K562 (cell line): ENCODE measurements around the gene ZNF197. TPM values are rescaled to one million over a fixed set of nuclear protein-coding genes. Genes with fewer than 3 reads are reported as not detected.

Source experiments
- ARID1B ChIP-seq: fragments of 450-650 bp; IDR thresholded peaks from 2 replicates; pipeline ENCODE4 v1.6.1; 2016; ENCODE audit warnings: antibody characterized with exemption, mild to moderate bottlenecking, inconsistent platforms
- BMI1 ChIP-seq: fragments of 150-350 bp; IDR thresholded peaks from 2 replicates; pipeline ENCODE4 v1.6.1; 2014; ENCODE audit warnings: low read length
- CBX8 ChIP-seq: fragments of 200-600 bp; sonication (generic); IDR thresholded peaks from 2 replicates; pipeline ENCODE4 v1.6.1; 2012; ENCODE audit warnings: borderline replicate concordance, mixed run types, low read depth, mild to moderate bottlenecking, moderate library complexity, mixed read lengths, low read length, control low read depth, inconsistent platforms; ENCODE audit not compliant: poor library complexity, severe bottlenecking; ENCODE audit errors: extremely low read depth
- CCNT2 ChIP-seq: IDR thresholded peaks from 2 replicates; pipeline ENCODE4 v1.6.1; 2011; ENCODE audit warnings: borderline replicate concordance, low read depth, mild to moderate bottlenecking, moderate library complexity, mixed read lengths, low read length; ENCODE audit not compliant: insufficient read length; ENCODE audit errors: extremely low read depth
- CHCHD3 ChIP-seq: fragments of 250-450 bp; sonication (Bioruptor Pico); IDR thresholded peaks from 2 replicates; pipeline ENCODE4 v2.1.2; 2022; ENCODE audit warnings: mild to moderate bottlenecking
- CXXC5 ChIP-seq: fragments of 250-450 bp; sonication (Bioruptor Pico); IDR thresholded peaks from 2 replicates; pipeline ENCODE4 v1.8.0; 2022; ENCODE audit warnings: inconsistent platforms, mild to moderate bottlenecking, moderate library complexity
- EWSR1 ChIP-seq: fragments of 450-650 bp; IDR thresholded peaks from 2 replicates; pipeline ENCODE4 v1.6.1; 2018; ENCODE audit warnings: borderline replicate concordance, mild to moderate bottlenecking, low read depth, moderate library complexity; ENCODE audit not compliant: partially characterized antibody
- EZH2 ChIP-seq: IDR thresholded peaks from 2 replicates; pipeline ENCODE4 v1.6.1; 2012; ENCODE audit warnings: low read depth, mild to moderate bottlenecking, inconsistent platforms, low read length, borderline replicate concordance
- GTF2F1 ChIP-seq: IDR thresholded peaks from 2 replicates; pipeline ENCODE4 v1.6.1; 2011; ENCODE audit warnings: low read depth, low read length, improper control_type of control experiment
- HDGF ChIP-seq: fragments of 450-650 bp; IDR thresholded peaks from 2 replicates; pipeline ENCODE4 v1.6.1; 2016
- HMG20A ChIP-seq: fragments of 450-650 bp; formaldehyde crosslinking; conservative IDR thresholded peaks from 2 replicates; pipeline ENCODE4 v1.4.0; 2020; ENCODE audit warnings: mild to moderate bottlenecking, mixed read lengths
- KLF13 ChIP-seq: fragments of 450-650 bp; IDR thresholded peaks from 2 replicates; pipeline ENCODE4 v1.6.1; 2016; ENCODE audit warnings: missing genetic modification characterization, low read depth, mild to moderate bottlenecking, missing compliant biosample characterization, moderate library complexity, borderline replicate concordance
- MTF1 ChIP-seq: fragments of 250-450 bp; sonication (Bioruptor Pico); IDR thresholded peaks from 2 replicates; pipeline ENCODE4 v1.9.0; 2021; ENCODE audit warnings: moderate library complexity, mild to moderate bottlenecking, inconsistent platforms, borderline replicate concordance
- PTBP1 ChIP-seq: fragments of 200-400 bp; formaldehyde crosslinking; IDR thresholded peaks from 2 replicates; pipeline ENCODE4 v1.6.1; 2017; ENCODE audit warnings: low read depth, low read length
- SRSF7 ChIP-seq: fragments of 200-400 bp; formaldehyde crosslinking; optimal IDR thresholded peaks from 2 replicates; pipeline ENCODE3; 2017; ENCODE audit warnings: mild to moderate bottlenecking, low read depth, low read length
- TAF1 ChIP-seq: IDR thresholded peaks from 2 replicates; pipeline ENCODE4 v1.6.1; 2011; ENCODE audit warnings: mild to moderate bottlenecking, low read length, moderate library complexity; ENCODE audit not compliant: insufficient read depth, control insufficient read depth, severe bottlenecking; ENCODE audit errors: extremely low read depth
- TBL1XR1 ChIP-seq, 2 experiments: IDR thresholded peaks; 2 replicates each; pipeline ENCODE4 v1.6.1; 2012; ENCODE audit warnings: improper control_type of control experiment in 2 of 2, low read length in 2 of 2, mild to moderate bottlenecking in 1 of 2
- TOE1 ChIP-seq, 2 experiments: fragments of 450-650 bp in 1 of 2; sonication (generic) in 1 of 2; formaldehyde crosslinking in 1 of 2; IDR thresholded peaks; 2 replicates each; pipeline versions ENCODE4 v1.7.1 to v1.8.0; 2016 to 2022; ENCODE audit warnings: borderline replicate concordance in 2 of 2, mild to moderate bottlenecking in 2 of 2, antibody characterized with exemption in 1 of 2, inconsistent platforms in 1 of 2, low read depth in 1 of 2, missing genetic modification reagents in 1 of 2, moderate library complexity in 1 of 2
- ZNF12 ChIP-seq: sonication (generic); formaldehyde crosslinking; IDR thresholded peaks from 2 replicates; pipeline ENCODE4 v1.4.0; 2020; ENCODE audit warnings: mild to moderate bottlenecking, missing genetic modification reagents
- ZNF785 ChIP-seq: fragments of 250-450 bp; sonication (Bioruptor Pico); IDR thresholded peaks from 2 replicates; pipeline ENCODE4 v1.4.0; 2020; ENCODE audit warnings: mild to moderate bottlenecking
- polyA plus RNA-seq, 8 experiments: library from polyadenylated mRNA; depleted of rRNA in 4 of 8; stranded (reverse) in 5 of 8; unstranded in 3 of 8; fragments of >200 nt; fragmentation: Nextera tagmentation in 2 of 8; fragmentation: Illumina TruSeq in 1 of 8; extraction: Ambion mirVana in 2 of 8; extraction: Trizol in 1 of 8; gene quantifications; 2 replicates each; pipeline versions ENCODE4 v1.2.1 to v1.2.3, GENCODE V29; 2011 to 2014; ENCODE audit warnings: inconsistent platforms in 1 of 8, missing spikeins in 1 of 8
- total RNA-seq, 7 experiments: library from RNA; depleted of rRNA in 6 of 7; stranded (reverse); fragments of >200 nt in 6 of 7; fragmentation: Illumina TruSeq in 2 of 7; extraction: Trizol in 2 of 7; gene quantifications; 2 replicates each; pipeline versions ENCODE4 v1.2.1 to v1.2.3, GENCODE V29; 2011 to 2021; ENCODE audit warnings: low replicate concordance in 1 of 7
- TF ChIP-seq, protein P1 (sequence below): fragments of 250-450 bp; sonication (Bioruptor Pico); IDR thresholded peaks from 2 replicates; pipeline ENCODE4 v1.5.0; 2022; ENCODE audit warnings: mild to moderate bottlenecking
- TF ChIP-seq, protein P2 (sequence below), 2 experiments: fragments of 250-450 bp in 1 of 2; fragments of 450-650 bp in 1 of 2; sonication (Bioruptor Pico) in 1 of 2; IDR thresholded peaks; 2 replicates each; pipeline versions ENCODE4 v1.6.1 to v1.8.0; 2016 to 2021; ENCODE audit warnings: mild to moderate bottlenecking in 2 of 2, moderate library complexity in 2 of 2, missing compliant biosample characterization in 1 of 2, missing genetic modification characterization in 1 of 2
- TF ChIP-seq, protein P3 (sequence below): sonication (generic); formaldehyde crosslinking; IDR thresholded peaks from 2 replicates; pipeline ENCODE4 v1.8.0; 2022; ENCODE audit warnings: mild to moderate bottlenecking, missing genetic modification reagents

The ZNF197 gene
- total and polyA plus RNA-seq, 9 of the 15 experiments (the other 6 are each of a cell fraction or from before 2014, with no cell fraction given), result 3.5 to 19.1 (median 13.7) TPM

DNA sequence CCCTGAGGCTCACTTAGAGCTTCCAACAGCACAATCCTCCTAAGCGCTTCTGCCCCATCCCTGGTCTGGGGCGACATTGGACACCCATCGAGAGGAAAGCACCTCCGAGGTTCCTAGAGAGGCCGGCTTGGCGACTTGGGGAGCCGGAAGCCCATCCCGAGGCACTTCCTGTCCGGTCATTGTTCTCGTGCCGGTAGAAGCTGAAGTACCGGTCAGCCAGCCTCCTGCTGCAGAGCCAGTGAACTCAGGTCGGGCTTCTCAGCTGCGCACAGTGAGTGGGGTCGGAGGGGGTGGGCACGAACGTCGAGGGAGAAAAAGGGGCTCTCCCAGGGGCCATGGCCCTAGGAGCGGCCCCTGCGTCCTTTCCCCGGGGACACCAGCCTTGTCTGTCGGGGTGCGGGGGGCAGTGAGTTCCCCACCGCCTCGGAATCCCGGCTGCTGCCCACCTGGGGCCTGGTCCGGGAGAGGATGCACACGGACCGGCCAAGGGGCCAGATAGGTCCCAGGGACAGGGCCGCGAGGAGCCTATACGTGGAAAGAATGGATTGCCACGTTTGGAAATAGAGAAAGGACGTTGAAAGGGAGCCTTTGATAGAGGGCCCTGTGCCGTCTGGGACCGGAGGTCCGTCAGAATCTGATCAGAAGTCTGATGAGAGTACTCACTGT is 23.9 kb downstream of the ZNF197 start, which contains the start of gene ZNF35 (continued):
- TF ChIP-seq, protein P1, sequence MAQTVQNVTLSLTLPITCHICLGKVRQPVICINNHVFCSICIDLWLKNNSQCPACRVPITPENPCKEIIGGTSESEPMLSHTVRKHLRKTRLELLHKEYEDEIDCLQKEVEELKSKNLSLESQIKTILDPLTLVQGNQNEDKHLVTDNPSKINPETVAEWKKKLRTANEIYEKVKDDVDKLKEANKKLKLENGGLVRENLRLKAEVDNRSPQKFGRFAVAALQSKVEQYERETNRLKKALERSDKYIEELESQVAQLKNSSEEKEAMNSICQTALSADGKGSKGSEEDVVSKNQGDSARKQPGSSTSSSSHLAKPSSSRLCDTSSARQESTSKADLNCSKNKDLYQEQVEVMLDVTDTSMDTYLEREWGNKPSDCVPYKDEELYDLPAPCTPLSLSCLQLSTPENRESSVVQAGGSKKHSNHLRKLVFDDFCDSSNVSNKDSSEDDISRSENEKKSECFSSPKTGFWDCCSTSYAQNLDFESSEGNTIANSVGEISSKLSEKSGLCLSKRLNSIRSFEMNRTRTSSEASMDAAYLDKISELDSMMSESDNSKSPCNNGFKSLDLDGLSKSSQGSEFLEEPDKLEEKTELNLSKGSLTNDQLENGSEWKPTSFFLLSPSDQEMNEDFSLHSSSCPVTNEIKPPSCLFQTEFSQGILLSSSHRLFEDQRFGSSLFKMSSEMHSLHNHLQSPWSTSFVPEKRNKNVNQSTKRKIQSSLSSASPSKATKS (CRISPR knock-in tag), result no peak
- no peak for TF ChIP-seq CHCHD3
- no peak for TF ChIP-seq SRSF7
- TF ChIP-seq ZNF785 (CRISPR knock-in tag), result no peak
- TF ChIP-seq TBL1XR1 (IDR thresholded peaks at IDR 0.05; ENCODE audit: low read length in 2 of 2), result peak in 1 of 2 experiments; percentile 80; a peak in 1 of 4 replicates
- TF ChIP-seq EWSR1, result no peak
- TF ChIP-seq ARID1B, result no peak
- TF ChIP-seq, protein P2, sequence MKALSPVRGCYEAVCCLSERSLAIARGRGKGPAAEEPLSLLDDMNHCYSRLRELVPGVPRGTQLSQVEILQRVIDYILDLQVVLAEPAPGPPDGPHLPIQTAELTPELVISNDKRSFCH (CRISPR knock-in tag; IDR thresholded peaks at IDR 0.05), result no peak
- TF ChIP-seq, protein P2 (tag; IDR thresholded peaks at IDR 0.05), result peak; percentile 43; the same call in 1 of the 2 replicates
- TF ChIP-seq EZH2, result no peak
- TF ChIP-seq GTF2F1, result no peak
- no peak for TF ChIP-seq CBX8
- no peak for TF ChIP-seq ZNF12 (CRISPR knock-in tag)
- TF ChIP-seq, protein P3, sequence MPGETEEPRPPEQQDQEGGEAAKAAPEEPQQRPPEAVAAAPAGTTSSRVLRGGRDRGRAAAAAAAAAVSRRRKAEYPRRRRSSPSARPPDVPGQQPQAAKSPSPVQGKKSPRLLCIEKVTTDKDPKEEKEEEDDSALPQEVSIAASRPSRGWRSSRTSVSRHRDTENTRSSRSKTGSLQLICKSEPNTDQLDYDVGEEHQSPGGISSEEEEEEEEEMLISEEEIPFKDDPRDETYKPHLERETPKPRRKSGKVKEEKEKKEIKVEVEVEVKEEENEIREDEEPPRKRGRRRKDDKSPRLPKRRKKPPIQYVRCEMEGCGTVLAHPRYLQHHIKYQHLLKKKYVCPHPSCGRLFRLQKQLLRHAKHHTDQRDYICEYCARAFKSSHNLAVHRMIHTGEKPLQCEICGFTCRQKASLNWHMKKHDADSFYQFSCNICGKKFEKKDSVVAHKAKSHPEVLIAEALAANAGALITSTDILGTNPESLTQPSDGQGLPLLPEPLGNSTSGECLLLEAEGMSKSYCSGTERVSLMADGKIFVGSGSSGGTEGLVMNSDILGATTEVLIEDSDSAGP, result no peak
- TF ChIP-seq MTF1 (CRISPR knock-in tag), result no peak
- no peak for TF ChIP-seq KLF13 (tag)
- no peak for TF ChIP-seq HDGF
- TF ChIP-seq BMI1, result no peak
- no peak for TF ChIP-seq HMG20A
- peak; percentile 59; the same call in 1 of the 2 replicates for TF ChIP-seq CXXC5 (CRISPR knock-in tag)
- peak; percentile 94 for TF ChIP-seq TAF1
- TF ChIP-seq CCNT2, result peak; percentile 25
- TF ChIP-seq PTBP1, result no peak
- TF ChIP-seq TOE1 (IDR thresholded peaks at IDR 0.05; ENCODE audit: borderline replicate concordance), result peak; percentile 62
- TF ChIP-seq TOE1 (CRISPR knock-in tag; IDR thresholded peaks at IDR 0.05; ENCODE audit: borderline replicate concordance, low read depth), result no peak
